K562 (cell line): ENCODE results near the gene PGP. TPM values are rescaled to one million over a fixed set of nuclear protein-coding genes. Genes with fewer than 3 reads are reported as not detected.

Experiments used
- EP300 ChIP-seq: IDR thresholded peaks from 2 replicates; pipeline ENCODE4 v1.6.1; 2012; ENCODE audit warnings: low read length, improper control_type of control experiment
- HMGN3 ChIP-seq: IDR thresholded peaks from 2 replicates; pipeline ENCODE4 v1.6.1; 2011; ENCODE audit warnings: borderline replicate concordance, low read depth, mild to moderate bottlenecking, mixed read lengths, low read length; ENCODE audit not compliant: insufficient read length; ENCODE audit errors: extremely low read depth
- ILF3 ChIP-seq: fragments of 450-650 bp; IDR thresholded peaks from 2 replicates; pipeline ENCODE4 v1.6.1; 2018; ENCODE audit warnings: antibody characterized with exemption, mild to moderate bottlenecking, moderate library complexity, borderline replicate concordance
- KDM1A ChIP-seq, 2 experiments: fragments of 450-650 bp; IDR thresholded peaks; 2 replicates each; pipeline ENCODE4 v1.6.1; 2016; ENCODE audit warnings: mild to moderate bottlenecking in 2 of 2
- L3MBTL2 ChIP-seq: fragments of 450-650 bp; IDR thresholded peaks from 2 replicates; pipeline ENCODE4 v1.6.1; 2016; ENCODE audit warnings: mild to moderate bottlenecking, moderate library complexity
- POLR2H ChIP-seq: IDR thresholded peaks from 2 replicates; pipeline ENCODE4 v1.6.1; 2016; ENCODE audit warnings: missing genetic modification characterization, low read depth, mild to moderate bottlenecking, control low read depth, missing compliant biosample characterization, moderate library complexity
- RBM14 ChIP-seq: fragments of 200-400 bp; formaldehyde crosslinking; IDR thresholded peaks from 2 replicates; pipeline ENCODE4 v1.6.1; 2018; ENCODE audit warnings: low read depth, mild to moderate bottlenecking, low read length, moderate library complexity, borderline replicate concordance; ENCODE audit not compliant: insufficient read depth
- SMC3 ChIP-seq: conservative IDR thresholded peaks from 2 replicates; pipeline ENCODE4 v1.6.1; 2011; ENCODE audit warnings: low read depth, low read length, improper control_type of control experiment; ENCODE audit not compliant: insufficient read depth
- ZNF217 ChIP-seq: sonication (generic); formaldehyde crosslinking; IDR thresholded peaks from 2 replicates; pipeline ENCODE4 v1.8.0; 2022; ENCODE audit warnings: mild to moderate bottlenecking, missing genetic modification reagents
- polyA plus RNA-seq, 8 experiments: library from polyadenylated mRNA; depleted of rRNA in 4 of 8; stranded (reverse) in 5 of 8; unstranded in 3 of 8; fragments of >200 nt; fragmentation: Nextera tagmentation in 2 of 8; fragmentation: Illumina TruSeq in 1 of 8; extraction: Ambion mirVana in 2 of 8; extraction: Trizol in 1 of 8; gene quantifications; 2 replicates each; pipeline versions ENCODE4 v1.2.1 to v1.2.3, GENCODE V29; 2011 to 2014; ENCODE audit warnings: inconsistent platforms in 1 of 8, missing spikeins in 1 of 8
- total RNA-seq, 7 experiments: library from RNA; depleted of rRNA in 6 of 7; stranded (reverse); fragments of >200 nt in 6 of 7; fragmentation: Illumina TruSeq in 2 of 7; extraction: Trizol in 2 of 7; gene quantifications; 2 replicates each; pipeline versions ENCODE4 v1.2.1 to v1.2.3, GENCODE V29; 2011 to 2021; ENCODE audit warnings: low replicate concordance in 1 of 7
- TF ChIP-seq, protein P1 (sequence below): sonication (generic); formaldehyde crosslinking; IDR thresholded peaks from 2 replicates; pipeline ENCODE4 v1.8.1; 2023; ENCODE audit warnings: mild to moderate bottlenecking, missing genetic modification reagents
- TF ChIP-seq, protein P2 (sequence below): fragments of 450-650 bp; formaldehyde crosslinking; IDR thresholded peaks from 2 replicates; pipeline ENCODE4 v1.4.0; 2022; ENCODE audit warnings: missing genetic modification characterization
- TF ChIP-seq, protein P3 (sequence below): fragments of 250-450 bp; sonication (Bioruptor Pico); IDR thresholded peaks from 2 replicates; pipeline ENCODE4 v1.5.0; 2021; ENCODE audit warnings: mild to moderate bottlenecking, borderline replicate concordance
- TF ChIP-seq, protein P4 (sequence below): sonication (generic); formaldehyde crosslinking; IDR thresholded peaks from 2 replicates; pipeline ENCODE4 v1.8.0; 2022; ENCODE audit warnings: mild to moderate bottlenecking, missing genetic modification reagents
- TF ChIP-seq, protein P5 (sequence below): IDR thresholded peaks from 3 replicates; pipeline ENCODE4 v1.6.1; 2011; ENCODE audit warnings: borderline replicate concordance, mild to moderate bottlenecking, moderate library complexity; ENCODE audit not compliant: insufficient read length; ENCODE audit errors: extremely low read depth
- TF ChIP-seq, protein P6 (sequence below): fragments of 250-450 bp; sonication (Bioruptor Pico); IDR thresholded peaks from 2 replicates; pipeline ENCODE4 v1.5.1; 2021; ENCODE audit warnings: mild to moderate bottlenecking

The PGP gene
- total and polyA plus RNA-seq, 9 of the 15 experiments (the other 6 are each of a cell fraction or from before 2014, with no cell fraction given): 1.1 to 57.6 (median 19.6) TPM

DNA sequence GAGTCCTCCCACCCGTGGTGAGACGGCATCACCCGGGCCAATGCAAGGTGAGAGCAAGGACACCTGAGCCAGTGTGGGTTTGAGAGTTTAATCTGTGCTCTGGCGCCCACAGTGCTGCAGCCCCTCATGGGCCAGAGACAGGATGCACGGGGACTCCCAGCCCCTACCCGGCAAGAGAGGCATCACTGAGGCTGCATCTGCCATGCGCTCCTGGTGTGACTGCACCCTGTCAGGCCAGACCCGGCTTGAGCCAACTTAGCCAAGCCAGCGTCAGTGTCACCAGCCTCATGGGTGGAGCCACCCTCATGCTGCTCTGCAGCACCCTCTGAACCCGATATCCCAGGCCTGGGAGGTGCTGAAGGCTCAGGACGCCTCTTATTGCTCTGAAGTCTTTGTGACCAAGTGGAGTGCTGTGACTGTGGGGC is 2.7 kb downstream of the PGP start (continued):
- TF ChIP-seq, protein P1, sequence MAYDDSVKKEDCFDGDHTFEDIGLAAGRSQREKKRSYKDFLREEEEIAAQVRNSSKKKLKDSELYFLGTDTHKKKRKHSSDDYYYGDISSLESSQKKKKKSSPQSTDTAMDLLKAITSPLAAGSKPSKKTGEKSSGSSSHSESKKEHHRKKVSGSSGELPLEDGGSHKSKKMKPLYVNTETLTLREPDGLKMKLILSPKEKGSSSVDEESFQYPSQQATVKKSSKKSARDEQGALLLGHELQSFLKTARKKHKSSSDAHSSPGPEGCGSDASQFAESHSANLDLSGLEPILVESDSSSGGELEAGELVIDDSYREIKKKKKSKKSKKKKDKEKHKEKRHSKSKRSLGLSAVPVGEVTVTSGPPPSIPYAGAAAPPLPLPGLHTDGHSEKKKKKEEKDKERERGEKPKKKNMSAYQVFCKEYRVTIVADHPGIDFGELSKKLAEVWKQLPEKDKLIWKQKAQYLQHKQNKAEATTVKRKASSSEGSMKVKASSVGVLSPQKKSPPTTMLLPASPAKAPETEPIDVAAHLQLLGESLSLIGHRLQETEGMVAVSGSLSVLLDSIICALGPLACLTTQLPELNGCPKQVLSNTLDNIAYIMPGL (CRISPR knock-in tag): no peak
- TF ChIP-seq RBM14 (no peak), POLR2H (tag) (no peak), SMC3 (no peak), EP300 (no peak), HMGN3 (no peak), ZNF217 (no peak), KDM1A (IDR thresholded peaks at IDR 0.05) (no peak), ILF3 (no peak), L3MBTL2 (no peak)
- TF ChIP-seq, protein P2, sequence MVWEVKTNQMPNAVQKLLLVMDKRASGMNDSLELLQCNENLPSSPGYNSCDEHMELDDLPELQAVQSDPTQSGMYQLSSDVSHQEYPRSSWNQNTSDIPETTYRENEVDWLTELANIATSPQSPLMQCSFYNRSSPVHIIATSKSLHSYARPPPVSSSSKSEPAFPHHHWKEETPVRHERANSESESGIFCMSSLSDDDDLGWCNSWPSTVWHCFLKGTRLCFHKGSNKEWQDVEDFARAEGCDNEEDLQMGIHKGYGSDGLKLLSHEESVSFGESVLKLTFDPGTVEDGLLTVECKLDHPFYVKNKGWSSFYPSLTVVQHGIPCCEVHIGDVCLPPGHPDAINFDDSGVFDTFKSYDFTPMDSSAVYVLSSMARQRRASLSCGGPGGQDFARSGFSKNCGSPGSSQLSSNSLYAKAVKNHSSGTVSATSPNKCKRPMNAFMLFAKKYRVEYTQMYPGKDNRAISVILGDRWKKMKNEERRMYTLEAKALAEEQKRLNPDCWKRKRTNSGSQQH (CRISPR knock-in tag): no peak
- TF ChIP-seq, protein P3, sequence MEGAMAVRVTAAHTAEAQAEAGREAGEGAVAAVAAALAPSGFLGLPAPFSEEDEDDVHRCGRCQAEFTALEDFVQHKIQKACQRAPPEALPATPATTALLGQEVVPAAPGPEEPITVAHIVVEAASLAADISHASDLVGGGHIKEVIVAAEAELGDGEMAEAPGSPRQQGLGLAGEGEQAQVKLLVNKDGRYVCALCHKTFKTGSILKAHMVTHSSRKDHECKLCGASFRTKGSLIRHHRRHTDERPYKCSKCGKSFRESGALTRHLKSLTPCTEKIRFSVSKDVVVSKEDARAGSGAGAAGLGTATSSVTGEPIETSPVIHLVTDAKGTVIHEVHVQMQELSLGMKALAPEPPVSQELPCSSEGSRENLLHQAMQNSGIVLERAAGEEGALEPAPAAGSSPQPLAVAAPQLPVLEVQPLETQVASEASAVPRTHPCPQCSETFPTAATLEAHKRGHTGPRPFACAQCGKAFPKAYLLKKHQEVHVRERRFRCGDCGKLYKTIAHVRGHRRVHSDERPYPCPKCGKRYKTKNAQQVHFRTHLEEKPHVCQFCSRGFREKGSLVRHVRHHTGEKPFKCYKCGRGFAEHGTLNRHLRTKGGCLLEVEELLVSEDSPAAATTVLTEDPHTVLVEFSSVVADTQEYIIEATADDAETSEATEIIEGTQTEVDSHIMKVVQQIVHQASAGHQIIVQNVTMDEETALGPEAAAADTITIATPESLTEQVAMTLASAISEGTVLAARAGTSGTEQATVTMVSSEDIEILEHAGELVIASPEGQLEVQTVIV: no peak
- TF ChIP-seq, protein P4, sequence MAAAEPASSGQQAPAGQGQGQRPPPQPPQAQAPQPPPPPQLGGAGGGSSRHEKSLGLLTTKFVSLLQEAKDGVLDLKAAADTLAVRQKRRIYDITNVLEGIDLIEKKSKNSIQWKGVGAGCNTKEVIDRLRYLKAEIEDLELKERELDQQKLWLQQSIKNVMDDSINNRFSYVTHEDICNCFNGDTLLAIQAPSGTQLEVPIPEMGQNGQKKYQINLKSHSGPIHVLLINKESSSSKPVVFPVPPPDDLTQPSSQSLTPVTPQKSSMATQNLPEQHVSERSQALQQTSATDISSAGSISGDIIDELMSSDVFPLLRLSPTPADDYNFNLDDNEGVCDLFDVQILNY (CRISPR knock-in tag): no peak
- TF ChIP-seq, protein P5, sequence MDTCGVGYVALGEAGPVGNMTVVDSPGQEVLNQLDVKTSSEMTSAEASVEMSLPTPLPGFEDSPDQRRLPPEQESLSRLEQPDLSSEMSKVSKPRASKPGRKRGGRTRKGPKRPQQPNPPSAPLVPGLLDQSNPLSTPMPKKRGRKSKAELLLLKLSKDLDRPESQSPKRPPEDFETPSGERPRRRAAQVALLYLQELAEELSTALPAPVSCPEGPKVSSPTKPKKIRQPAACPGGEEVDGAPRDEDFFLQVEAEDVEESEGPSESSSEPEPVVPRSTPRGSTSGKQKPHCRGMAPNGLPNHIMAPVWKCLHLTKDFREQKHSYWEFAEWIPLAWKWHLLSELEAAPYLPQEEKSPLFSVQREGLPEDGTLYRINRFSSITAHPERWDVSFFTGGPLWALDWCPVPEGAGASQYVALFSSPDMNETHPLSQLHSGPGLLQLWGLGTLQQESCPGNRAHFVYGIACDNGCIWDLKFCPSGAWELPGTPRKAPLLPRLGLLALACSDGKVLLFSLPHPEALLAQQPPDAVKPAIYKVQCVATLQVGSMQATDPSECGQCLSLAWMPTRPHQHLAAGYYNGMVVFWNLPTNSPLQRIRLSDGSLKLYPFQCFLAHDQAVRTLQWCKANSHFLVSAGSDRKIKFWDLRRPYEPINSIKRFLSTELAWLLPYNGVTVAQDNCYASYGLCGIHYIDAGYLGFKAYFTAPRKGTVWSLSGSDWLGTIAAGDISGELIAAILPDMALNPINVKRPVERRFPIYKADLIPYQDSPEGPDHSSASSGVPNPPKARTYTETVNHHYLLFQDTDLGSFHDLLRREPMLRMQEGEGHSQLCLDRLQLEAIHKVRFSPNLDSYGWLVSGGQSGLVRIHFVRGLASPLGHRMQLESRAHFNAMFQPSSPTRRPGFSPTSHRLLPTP: no peak
- TF ChIP-seq, protein P6, sequence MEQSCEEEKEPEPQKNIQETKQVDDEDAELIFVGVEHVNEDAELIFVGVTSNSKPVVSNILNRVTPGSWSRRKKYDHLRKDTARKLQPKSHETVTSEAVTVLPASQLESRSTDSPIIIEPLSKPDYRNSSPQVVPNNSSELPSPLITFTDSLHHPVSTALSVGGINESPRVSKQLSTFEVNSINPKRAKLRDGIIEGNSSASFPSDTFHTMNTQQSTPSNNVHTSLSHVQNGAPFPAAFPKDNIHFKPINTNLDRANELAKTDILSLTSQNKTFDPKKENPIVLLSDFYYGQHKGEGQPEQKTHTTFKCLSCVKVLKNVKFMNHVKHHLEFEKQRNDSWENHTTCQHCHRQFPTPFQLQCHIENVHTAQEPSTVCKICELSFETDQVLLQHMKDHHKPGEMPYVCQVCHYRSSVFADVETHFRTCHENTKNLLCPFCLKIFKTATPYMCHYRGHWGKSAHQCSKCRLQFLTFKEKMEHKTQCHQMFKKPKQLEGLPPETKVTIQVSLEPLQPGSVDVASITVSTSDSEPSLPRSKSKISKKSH (CRISPR knock-in tag): no peak
